Progenitor cell of endocrine pancreas (in vitro differentiated cells): ENCODE measurements around the gene TARP.
"Not testable (repeated sequence)": the region's sequence is repeated elsewhere in the genome, so short reads cannot be mapped to it uniquely, and the experiment has no call there.

ENCODE experiments used
- DNase-seq: peaks from one replicate; pipeline ENCODE4 v3.0.0; 2021; ENCODE audit warnings: low spot score; ENCODE audit not compliant: unreplicated experiment
- H3K27ac Mint-ChIP-seq: 2 replicates; pipeline ENCODE4 v1.8.0; 2021; ENCODE audit warnings: mild to moderate bottlenecking, moderate library complexity, mixed read lengths
- H3K27me3 Mint-ChIP-seq: 2 replicates; pipeline ENCODE4 v1.8.0; 2021; ENCODE audit warnings: mixed read lengths
- H3K36me3 Mint-ChIP-seq: 2 replicates; pipeline ENCODE4 v1.8.0; 2022; ENCODE audit warnings: mixed read lengths; ENCODE audit not compliant: insufficient read depth
- H3K4me1 Mint-ChIP-seq: 2 replicates; pipeline ENCODE4 v1.8.0; 2021; ENCODE audit warnings: low read depth, mixed read lengths
- H3K4me3 Mint-ChIP-seq: 2 replicates; pipeline ENCODE4 v1.8.0; 2021; ENCODE audit warnings: low read depth, mild to moderate bottlenecking, moderate library complexity, mixed read lengths
- H3K9me3 Mint-ChIP-seq: 2 replicates; pipeline ENCODE4 v1.8.0; 2021; ENCODE audit warnings: low read depth, mixed read lengths
- TF ChIP-seq, protein P1 (sequence below): fragments of 200-600 bp; sonication (generic); IDR thresholded peaks from one replicate; pipeline ENCODE4 v1.5.0; 2021; ENCODE audit warnings: antibody characterized with exemption, mild to moderate bottlenecking; ENCODE audit not compliant: unreplicated experiment

The TARP gene

DNA sequence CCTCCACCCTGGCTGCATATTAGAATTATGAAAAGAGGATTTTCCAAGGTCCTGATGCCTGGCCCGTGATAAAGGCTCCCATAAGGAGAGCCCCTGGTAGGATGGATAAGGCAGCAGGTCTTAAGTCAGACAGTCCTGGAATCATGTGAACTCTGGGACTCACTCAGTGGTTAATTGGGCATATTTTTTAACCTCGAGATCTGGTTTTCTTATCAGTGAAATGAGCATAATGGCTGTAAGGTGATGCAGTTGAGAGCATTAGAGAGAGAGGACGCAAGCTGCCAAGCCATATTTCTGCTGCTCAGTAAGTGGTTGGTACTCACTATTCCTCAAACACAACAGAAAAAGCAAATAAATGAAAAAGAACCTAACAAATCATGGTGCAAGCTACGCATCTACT, 37.8 kb downstream of the TARP start:
- Mint-ChIP-seq H3K4me3 (no peak overlapping the region), H3K4me1 (no peaks in the 10 kb centered on the region), H3K27ac (peak overlapping the region; percentile 41), H3K36me3 (peaks cover 9% of the 10 kb centered on the region), H3K27me3 (no peaks in the 10 kb centered on the region), H3K9me3 (no peaks in the 10 kb centered on the region)
- TF ChIP-seq, protein P1, sequence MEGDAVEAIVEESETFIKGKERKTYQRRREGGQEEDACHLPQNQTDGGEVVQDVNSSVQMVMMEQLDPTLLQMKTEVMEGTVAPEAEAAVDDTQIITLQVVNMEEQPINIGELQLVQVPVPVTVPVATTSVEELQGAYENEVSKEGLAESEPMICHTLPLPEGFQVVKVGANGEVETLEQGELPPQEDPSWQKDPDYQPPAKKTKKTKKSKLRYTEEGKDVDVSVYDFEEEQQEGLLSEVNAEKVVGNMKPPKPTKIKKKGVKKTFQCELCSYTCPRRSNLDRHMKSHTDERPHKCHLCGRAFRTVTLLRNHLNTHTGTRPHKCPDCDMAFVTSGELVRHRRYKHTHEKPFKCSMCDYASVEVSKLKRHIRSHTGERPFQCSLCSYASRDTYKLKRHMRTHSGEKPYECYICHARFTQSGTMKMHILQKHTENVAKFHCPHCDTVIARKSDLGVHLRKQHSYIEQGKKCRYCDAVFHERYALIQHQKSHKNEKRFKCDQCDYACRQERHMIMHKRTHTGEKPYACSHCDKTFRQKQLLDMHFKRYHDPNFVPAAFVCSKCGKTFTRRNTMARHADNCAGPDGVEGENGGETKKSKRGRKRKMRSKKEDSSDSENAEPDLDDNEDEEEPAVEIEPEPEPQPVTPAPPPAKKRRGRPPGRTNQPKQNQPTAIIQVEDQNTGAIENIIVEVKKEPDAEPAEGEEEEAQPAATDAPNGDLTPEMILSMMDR, result no peak
- DNase-seq, result no peak

DNA sequence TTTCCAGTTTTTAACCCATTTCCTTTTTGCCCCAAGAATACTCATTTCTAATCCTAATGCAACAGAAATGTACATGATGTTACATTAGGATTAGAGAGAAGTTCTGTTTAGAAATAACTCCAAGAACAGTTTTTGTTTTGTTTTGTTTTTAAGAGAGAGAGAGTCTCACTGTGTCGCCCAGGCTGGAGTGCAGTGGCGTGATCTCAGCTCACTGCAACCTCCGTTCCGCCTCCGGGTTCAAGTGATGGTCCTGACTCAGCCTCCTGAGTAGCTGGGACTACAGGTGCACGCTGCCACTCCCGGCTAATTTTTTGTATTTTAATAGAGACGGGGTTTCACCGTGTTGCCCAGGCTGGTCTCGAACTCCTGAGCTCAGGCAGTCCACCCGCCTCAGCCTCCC, 38.7 kb downstream of the TARP start:
- H3K9me3 Mint-ChIP-seq, H3K27ac Mint-ChIP-seq, H3K4me3 Mint-ChIP-seq, DNase-seq, H3K4me1 Mint-ChIP-seq, H3K27me3 Mint-ChIP-seq: not testable (repeated sequence)
- peaks cover 13% of the 10 kb centered on the region for H3K36me3 Mint-ChIP-seq

DNA sequence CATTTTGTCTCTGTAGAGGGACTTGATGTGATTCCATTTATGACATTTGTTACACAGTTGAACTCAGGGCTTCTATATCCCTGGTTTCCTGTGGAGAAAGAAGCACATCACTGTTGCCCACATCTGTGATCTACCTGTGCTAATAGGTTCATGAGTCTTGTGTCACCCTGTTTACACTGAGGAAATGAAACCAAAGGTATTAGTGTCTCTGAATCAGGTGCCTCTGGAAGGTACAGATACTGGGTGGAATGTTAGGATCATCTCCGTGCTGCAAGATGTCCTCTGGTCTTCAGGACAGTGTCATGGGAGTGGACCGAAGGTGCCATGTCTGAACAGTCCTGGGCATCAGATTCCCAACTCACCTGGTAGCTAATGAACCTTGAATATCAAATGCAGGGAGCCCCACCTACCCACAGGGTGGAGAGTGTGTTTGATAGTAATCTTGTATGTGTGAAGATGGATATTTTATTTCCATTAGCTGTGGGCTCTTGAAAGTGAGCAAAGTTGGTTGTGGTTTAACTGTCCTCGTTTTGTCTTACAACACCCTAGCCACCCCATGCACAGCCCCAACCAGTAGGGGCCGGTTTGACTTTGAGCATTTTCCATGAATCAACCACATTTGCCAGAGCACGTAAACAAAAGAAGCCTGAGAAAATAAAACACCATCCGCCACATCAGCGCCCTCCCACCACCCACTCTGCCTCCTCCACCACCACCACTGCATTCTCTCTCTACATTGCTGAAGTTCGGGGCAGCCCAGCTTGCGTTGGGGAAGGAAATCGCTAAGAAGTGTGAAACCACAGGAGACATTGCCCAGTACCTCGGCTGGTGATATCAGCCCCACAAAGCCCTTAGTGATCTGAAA, 40.7 kb downstream of the TARP start:
- no peaks in the 10 kb centered on the region for H3K9me3 Mint-ChIP-seq
- TF ChIP-seq, protein P1, result no peak
- peaks cover 13% of the 10 kb centered on the region for H3K36me3 Mint-ChIP-seq
- peak overlapping the region; percentile 30 for H3K27ac Mint-ChIP-seq
- DNase-seq, result no peak
- no peak overlapping the region for H3K4me3 Mint-ChIP-seq
- H3K27me3 Mint-ChIP-seq, result no peaks in the 10 kb centered on the region
- H3K4me1 Mint-ChIP-seq, result no peaks in the 10 kb centered on the region

DNA sequence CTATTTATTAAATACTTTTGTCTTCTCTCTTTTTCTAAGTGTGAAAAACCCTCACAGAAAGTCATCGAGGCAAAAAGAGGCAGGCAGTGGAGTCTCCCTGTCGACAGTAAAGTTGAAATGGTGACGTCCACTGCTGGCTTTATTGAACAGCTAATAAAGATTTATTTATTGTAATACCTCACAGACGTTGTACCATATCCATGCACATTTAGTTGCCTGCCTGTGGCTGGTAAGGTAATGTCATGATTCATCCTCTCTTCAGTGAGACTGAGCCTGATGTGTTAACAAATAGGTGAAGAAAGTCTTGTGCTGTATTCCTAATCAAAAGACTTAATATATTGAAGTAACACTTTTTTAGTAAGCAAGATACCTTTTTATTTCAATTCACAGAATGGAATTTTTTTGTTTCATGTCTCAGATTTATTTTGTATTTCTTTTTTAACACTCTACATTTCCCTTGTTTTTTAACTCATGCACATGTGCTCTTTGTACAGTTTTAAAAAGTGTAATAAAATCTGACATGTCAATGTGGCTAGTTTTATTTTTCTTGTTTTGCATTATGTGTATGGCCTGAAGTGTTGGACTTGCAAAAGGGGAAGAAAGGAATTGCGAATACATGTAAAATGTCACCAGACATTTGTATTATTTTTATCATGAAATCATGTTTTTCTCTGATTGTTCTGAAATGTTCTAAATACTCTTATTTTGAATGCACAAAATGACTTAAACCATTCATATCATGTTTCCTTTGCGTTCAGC, 43.4 kb downstream of the TARP start:
- H3K27ac Mint-ChIP-seq, result no peak overlapping the region
- H3K36me3 Mint-ChIP-seq, result peaks cover 16% of the 10 kb centered on the region
- H3K4me3 Mint-ChIP-seq, result no peak overlapping the region
- no peaks in the 10 kb centered on the region for H3K4me1 Mint-ChIP-seq
- TF ChIP-seq, protein P1, result no peak
- H3K27me3 Mint-ChIP-seq, result no peaks in the 10 kb centered on the region
- H3K9me3 Mint-ChIP-seq, result no peaks in the 10 kb centered on the region
- no peak for DNase-seq

DNA sequence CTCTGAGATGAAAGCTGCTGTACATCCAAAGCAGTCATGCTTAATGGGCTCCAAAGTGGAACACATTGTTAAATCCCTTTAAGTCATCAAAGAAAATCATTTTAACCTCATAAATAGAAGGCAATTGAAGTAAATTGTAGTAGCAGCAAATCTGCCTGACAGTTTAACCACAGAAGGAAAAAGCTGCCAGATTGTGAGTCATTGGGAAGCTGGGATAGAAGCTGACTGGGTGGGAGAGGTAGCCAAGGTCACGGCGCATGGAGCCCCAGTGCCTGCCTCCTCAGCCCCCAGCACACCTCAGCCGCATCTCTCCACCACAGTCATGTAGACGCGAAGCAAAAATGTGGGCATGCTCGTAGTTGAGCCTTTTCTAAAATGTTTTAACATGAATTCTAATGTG, 44.0 kb downstream of the TARP start:
- H3K4me1 Mint-ChIP-seq, result no peaks in the 10 kb centered on the region
- no peak overlapping the region for H3K4me3 Mint-ChIP-seq
- H3K36me3 Mint-ChIP-seq, result peaks cover 19% of the 10 kb centered on the region
- no peaks in the 10 kb centered on the region for H3K27me3 Mint-ChIP-seq
- H3K27ac Mint-ChIP-seq, result no peak overlapping the region
- no peaks in the 10 kb centered on the region for H3K9me3 Mint-ChIP-seq
- no peak for DNase-seq
- TF ChIP-seq, protein P1, result no peak
